PC-9 (cell line): ENCODE data around the gene VLDLR. TPM values are rescaled to one million over a fixed set of nuclear protein-coding genes. Genes with fewer than 3 reads are reported as not detected.
A peak's percentile ranks its signal among the peaks of the same experiment; 100 is the strongest.

Experiments
- BruUV-seq: library from RNA; stranded (reverse); fragments of 400-500 nt; replicated peaks from 2 replicates; lab custom pipeline; 2021; lab: Mats Ljungman, UMichigan
- CTCF ChIA-PET: fragments of 300-600 bp; sonication (Branson Sonifier 250); formaldehyde crosslinking; loops from one replicate; lab custom pipeline; 2022; ENCODE audit warnings: antibody characterized with exemption; lab: Charles Lee
- POLR2A ChIA-PET: fragments of 300-600 bp; sonication (Branson Sonifier 250); formaldehyde crosslinking; loops from one replicate; lab custom pipeline; 2022; ENCODE audit warnings: antibody characterized with exemption; ENCODE audit not compliant: unreplicated experiment; lab: Charles Lee
- DNase-seq, 2 experiments: peaks; one replicate each; pipeline versions ENCODE4 v3.0.0 to v3.0.0-alpha.2; 2015 to 2022; ENCODE audit warnings: mixed read lengths in 1 of 2
- H2AFZ ChIP-seq: fragments of 200-600 bp; sonication (generic); 2 replicates; pipeline ENCODE4 v1.8.1; 2017; ENCODE audit warnings: antibody characterized with exemption
- H3F3A ChIP-seq: fragments of 200-600 bp; sonication (generic); 2 replicates; pipeline ENCODE4 v1.8.1; 2017; ENCODE audit warnings: antibody characterized with exemption, mild to moderate bottlenecking, low read depth; ENCODE audit not compliant: insufficient read depth
- H3K27ac ChIP-seq: fragments of 200-600 bp; sonication (generic); 2 replicates; pipeline ENCODE4 v1.6.1; 2016; ENCODE audit warnings: mixed run types
- H3K27me3 ChIP-seq: fragments of 200-600 bp; sonication (generic); 2 replicates; pipeline ENCODE4 v1.6.1; 2016; ENCODE audit warnings: low read depth, mixed run types; ENCODE audit not compliant: insufficient read depth
- H3K36me3 ChIP-seq: fragments of 200-600 bp; sonication (generic); 2 replicates; pipeline ENCODE4 v1.6.1; 2016; ENCODE audit warnings: low read depth, mixed run types
- H3K4me1 ChIP-seq: fragments of 200-600 bp; sonication (generic); replicated peaks from 2 replicates; pipeline ENCODE4 v1.6.1; 2016; ENCODE audit warnings: mixed run types; ENCODE audit not compliant: insufficient read depth
- H3K4me2 ChIP-seq: fragments of 200-600 bp; sonication (generic); 2 replicates; pipeline ENCODE4 v1.6.1; 2017; ENCODE audit warnings: mixed run types
- H3K4me3 ChIP-seq: fragments of 200-600 bp; sonication (generic); 2 replicates; pipeline ENCODE4 v1.6.1; 2016; ENCODE audit warnings: mixed run types
- H3K79me2 ChIP-seq: fragments of 200-600 bp; sonication (generic); 2 replicates; pipeline ENCODE4 v1.6.1; 2017; ENCODE audit warnings: low read depth, mixed run types
- H3K9me2 ChIP-seq: fragments of 200-600 bp; sonication (generic); 2 replicates; pipeline ENCODE4 v1.8.1; 2017; ENCODE audit warnings: mild to moderate bottlenecking; ENCODE audit not compliant: insufficient read depth
- H3K9me3 ChIP-seq: fragments of 200-600 bp; sonication (generic); 2 replicates; pipeline ENCODE4 v1.8.1; 2016; ENCODE audit warnings: low read depth; ENCODE audit not compliant: insufficient read depth
- H4K20me1 ChIP-seq: fragments of 200-600 bp; sonication (generic); 2 replicates; pipeline ENCODE4 v1.8.1; 2017; ENCODE audit not compliant: insufficient read depth
- CTCF ChIP-seq: fragments of 200-600 bp; sonication (generic); conservative IDR thresholded peaks from 2 replicates; pipeline ENCODE4 v1.6.1; 2017; ENCODE audit warnings: mixed run types, antibody characterized with exemption, mild to moderate bottlenecking, moderate library complexity
- EZH2 ChIP-seq: fragments of 200-600 bp; sonication (generic); IDR thresholded peaks from 2 replicates; pipeline ENCODE4 v1.8.0; 2017; ENCODE audit warnings: antibody characterized with exemption, low read depth
- intact Hi-C: fragments of 100-400 bp; cut with micrococcal nuclease; formaldehyde crosslinking; loops from one replicate; pipeline ENCODE4 v1.10.0; 2022; ENCODE audit not compliant: unreplicated experiment
- total RNA-seq: library from RNA; stranded (reverse); gene quantifications from 2 replicates; pipeline ENCODE4 v1.2.3, GENCODE V29; 2021

VLDLR gene
- total RNA-seq, 1 experiment from 2014 or later = 8.1 TPM

GRCh38 chr9:2600307-2600706, 21.3 kb upstream of the VLDLR start:
- TF ChIP-seq EZH2 = no peak
- TF ChIP-seq CTCF = no peak
- CTCF ChIA-PET = no interaction called here

GRCh38 chr9:2601785-2602378, 19.7 kb upstream of the VLDLR start:
- H3K4me2 ChIP-seq = peak overlapping the region; percentile 41; the same call in 1 of the 2 replicates
- TF ChIP-seq EZH2 (no peak), CTCF (no peak)
- H2AFZ ChIP-seq = no peak overlapping the region
- H3K9me3 ChIP-seq = no peaks in the 10 kb centered on the region
- H3K4me3 ChIP-seq = no peak overlapping the region
- peaks cover 24% of the 10 kb centered on the region for H3K4me1 ChIP-seq
- no TSS peak for BruUV-seq
- DNase-seq = no peak
- H3K27ac ChIP-seq = no peak overlapping the region
- no peaks in the 10 kb centered on the region for H3K9me2 ChIP-seq
- peaks cover 3% of the 10 kb centered on the region; the same call in 1 of the 2 replicates for H3F3A ChIP-seq
- ChIA-PET POLR2A (no interaction called here), CTCF (no interaction called here)
- H3K36me3 ChIP-seq = no peaks in the 10 kb centered on the region
- intact Hi-C loops = loop anchor here (2.0 kb wide), 1 partner anchor 31 kb away; no protein-coding TSS in a partner anchor
- no peaks in the 10 kb centered on the region for H4K20me1 ChIP-seq
- H3K27me3 ChIP-seq = no peaks in the 10 kb centered on the region
- H3K79me2 ChIP-seq = no peaks in the 10 kb centered on the region

More at GRCh38 chr9:2600307-2600706, 21.3 kb upstream of the VLDLR start:
- H4K20me1 ChIP-seq = no peaks in the 10 kb centered on the region
- H3K27ac ChIP-seq = no peak overlapping the region
- H3K79me2 ChIP-seq = no peaks in the 10 kb centered on the region
- H2AFZ ChIP-seq = no peak overlapping the region
- H3K36me3 ChIP-seq = no peaks in the 10 kb centered on the region
- H3K4me1 ChIP-seq = peaks cover 24% of the 10 kb centered on the region
- peaks cover 3% of the 10 kb centered on the region; the same call in 1 of the 2 replicates for H3F3A ChIP-seq
- intact Hi-C loops = no loop called here
- no peaks in the 10 kb centered on the region for H3K9me2 ChIP-seq
- POLR2A ChIA-PET = no interaction called here
- no peaks in the 10 kb centered on the region for H3K27me3 ChIP-seq
- BruUV-seq = no TSS peak
- H3K9me3 ChIP-seq = no peaks in the 10 kb centered on the region
- H3K4me2 ChIP-seq = no peak overlapping the region
- H3K4me3 ChIP-seq = no peak overlapping the region
- DNase-seq = no peak

GRCh38 chr9:2602704-2603116, 18.9 kb upstream of the VLDLR start:
- Histone ChIP-seq H3K4me2 (peak overlapping the region; percentile 41; the same call in 1 of the 2 replicates), H4K20me1 (no peaks in the 10 kb centered on the region), H3K4me1 (peaks cover 24% of the 10 kb centered on the region), H3K36me3 (no peaks in the 10 kb centered on the region), H3K27ac (peak overlapping the region; percentile 35; the same call in 1 of the 2 replicates), H3K27me3 (no peaks in the 10 kb centered on the region), H3K4me3 (no peak overlapping the region), H3K79me2 (no peaks in the 10 kb centered on the region), H3F3A (peaks cover 3% of the 10 kb centered on the region; the same call in 1 of the 2 replicates), H2AFZ (no peak overlapping the region), H3K9me3 (no peaks in the 10 kb centered on the region), H3K9me2 (no peaks in the 10 kb centered on the region)
- no TSS peak for BruUV-seq
- CTCF ChIA-PET = no interaction called here
- POLR2A ChIA-PET = interaction anchor here (0.6 kb wide), 1 partner anchor 54 kb away, joined by 3 read pairs; no protein-coding TSS in a partner anchor
- DNase-seq = peak; percentile 8 to 83
- TF ChIP-seq CTCF (no peak), EZH2 (no peak)
- intact Hi-C loops = loop anchor here (2.0 kb wide), 1 partner anchor 32 kb away; no protein-coding TSS in a partner anchor
